ENCODE measurements around the gene MAP3K1.

MAP3K1 gene

DNA sequence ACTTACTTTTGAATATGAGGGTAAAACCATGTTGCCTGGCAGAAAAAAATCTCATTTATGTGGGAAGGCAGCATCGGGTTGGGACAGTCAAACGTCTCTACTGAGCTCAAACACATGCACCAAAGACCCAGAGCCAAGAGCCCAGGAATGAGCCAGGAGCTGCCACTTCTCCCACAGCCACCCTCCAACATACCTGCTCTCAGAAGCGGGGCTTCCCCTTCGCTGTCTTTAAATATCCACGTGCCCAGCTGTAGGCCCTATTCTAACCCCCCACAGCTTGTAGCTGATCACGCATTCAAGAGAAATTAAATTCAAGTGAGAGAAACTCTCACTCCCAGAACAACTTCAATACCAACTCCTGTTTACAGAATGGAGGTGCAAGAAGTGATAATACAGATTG is 42.6 kb upstream of the MAP3K1 start:
- Histone ChIP-seq H3K4me3 (ENCODE audit: low read depth, low read length) (no peak overlapping the region), H3K27ac (ENCODE audit: extremely low read depth, low read depth, low read length) (no peak overlapping the region), H3K36me3 (ENCODE audit: control insufficient read depth in 2 of 2, insufficient read depth in 1 of 2, low read length in 2 of 2) (no peaks in the 10 kb centered on the region), H3K9me3 (ENCODE audit: control insufficient read depth, insufficient read depth, low read depth, low read length) (no peaks in the 10 kb centered on the region), H3K4me1 (ENCODE audit: control insufficient read depth, insufficient read depth, low read length) (no peaks in the 10 kb centered on the region)
- POLR2A ChIA-PET, result no interaction called here
- TF ChIP-seq ZBTB21 (tag by site-specific recombination; IDR thresholded peaks at IDR 0.05) (no peak), ZNF146 (tag by site-specific recombination; IDR thresholded peaks at IDR 0.05) (no peak), HOXA7 (CRISPR knock-in tag; IDR thresholded peaks at IDR 0.05; ENCODE audit: borderline replicate concordance) (no peak), ZBTB20 (tag by site-specific recombination; IDR thresholded peaks at IDR 0.05) (no peak), ZNF248 (tag by site-specific recombination; IDR thresholded peaks at IDR 0.05) (no peak), ZNF214 (tag by site-specific recombination; IDR thresholded peaks at IDR 0.05; ENCODE audit: borderline replicate concordance) (no peak), ZNF596 (tag by site-specific recombination; IDR thresholded peaks at IDR 0.05) (no peak), ZNF19 (tag by site-specific recombination; IDR thresholded peaks at IDR 0.05; ENCODE audit: low read depth) (no peak), ZNF2 (tag by site-specific recombination; IDR thresholded peaks at IDR 0.05) (no peak), ZNF350 (tag by site-specific recombination; IDR thresholded peaks at IDR 0.05) (no peak), ZNF302 (tag by site-specific recombination; IDR thresholded peaks at IDR 0.05; ENCODE audit: low read depth) (no peak), ZNF292 (tag by site-specific recombination; IDR thresholded peaks at IDR 0.05; ENCODE audit: borderline replicate concordance, low read depth) (no peak), ZNF140 (tag by site-specific recombination; IDR thresholded peaks at IDR 0.05) (no peak), ZNF274 (IDR thresholded peaks at IDR 0.05; ENCODE audit: low read length) (no peak), ZNF274 (tag by site-specific recombination; IDR thresholded peaks at IDR 0.05; ENCODE audit: borderline replicate concordance) (no peak), ZNF530 (tag by site-specific recombination; IDR thresholded peaks at IDR 0.05; ENCODE audit: low read depth) (no peak), ZBTB48 (tag by site-specific recombination; IDR thresholded peaks at IDR 0.05) (no peak)
- TF ChIP-seq, protein P1, sequence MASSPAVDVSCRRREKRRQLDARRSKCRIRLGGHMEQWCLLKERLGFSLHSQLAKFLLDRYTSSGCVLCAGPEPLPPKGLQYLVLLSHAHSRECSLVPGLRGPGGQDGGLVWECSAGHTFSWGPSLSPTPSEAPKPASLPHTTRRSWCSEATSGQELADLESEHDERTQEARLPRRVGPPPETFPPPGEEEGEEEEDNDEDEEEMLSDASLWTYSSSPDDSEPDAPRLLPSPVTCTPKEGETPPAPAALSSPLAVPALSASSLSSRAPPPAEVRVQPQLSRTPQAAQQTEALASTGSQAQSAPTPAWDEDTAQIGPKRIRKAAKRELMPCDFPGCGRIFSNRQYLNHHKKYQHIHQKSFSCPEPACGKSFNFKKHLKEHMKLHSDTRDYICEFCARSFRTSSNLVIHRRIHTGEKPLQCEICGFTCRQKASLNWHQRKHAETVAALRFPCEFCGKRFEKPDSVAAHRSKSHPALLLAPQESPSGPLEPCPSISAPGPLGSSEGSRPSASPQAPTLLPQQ (tag by site-specific recombination; IDR thresholded peaks at IDR 0.05), result no peak
- TF ChIP-seq, protein P2, sequence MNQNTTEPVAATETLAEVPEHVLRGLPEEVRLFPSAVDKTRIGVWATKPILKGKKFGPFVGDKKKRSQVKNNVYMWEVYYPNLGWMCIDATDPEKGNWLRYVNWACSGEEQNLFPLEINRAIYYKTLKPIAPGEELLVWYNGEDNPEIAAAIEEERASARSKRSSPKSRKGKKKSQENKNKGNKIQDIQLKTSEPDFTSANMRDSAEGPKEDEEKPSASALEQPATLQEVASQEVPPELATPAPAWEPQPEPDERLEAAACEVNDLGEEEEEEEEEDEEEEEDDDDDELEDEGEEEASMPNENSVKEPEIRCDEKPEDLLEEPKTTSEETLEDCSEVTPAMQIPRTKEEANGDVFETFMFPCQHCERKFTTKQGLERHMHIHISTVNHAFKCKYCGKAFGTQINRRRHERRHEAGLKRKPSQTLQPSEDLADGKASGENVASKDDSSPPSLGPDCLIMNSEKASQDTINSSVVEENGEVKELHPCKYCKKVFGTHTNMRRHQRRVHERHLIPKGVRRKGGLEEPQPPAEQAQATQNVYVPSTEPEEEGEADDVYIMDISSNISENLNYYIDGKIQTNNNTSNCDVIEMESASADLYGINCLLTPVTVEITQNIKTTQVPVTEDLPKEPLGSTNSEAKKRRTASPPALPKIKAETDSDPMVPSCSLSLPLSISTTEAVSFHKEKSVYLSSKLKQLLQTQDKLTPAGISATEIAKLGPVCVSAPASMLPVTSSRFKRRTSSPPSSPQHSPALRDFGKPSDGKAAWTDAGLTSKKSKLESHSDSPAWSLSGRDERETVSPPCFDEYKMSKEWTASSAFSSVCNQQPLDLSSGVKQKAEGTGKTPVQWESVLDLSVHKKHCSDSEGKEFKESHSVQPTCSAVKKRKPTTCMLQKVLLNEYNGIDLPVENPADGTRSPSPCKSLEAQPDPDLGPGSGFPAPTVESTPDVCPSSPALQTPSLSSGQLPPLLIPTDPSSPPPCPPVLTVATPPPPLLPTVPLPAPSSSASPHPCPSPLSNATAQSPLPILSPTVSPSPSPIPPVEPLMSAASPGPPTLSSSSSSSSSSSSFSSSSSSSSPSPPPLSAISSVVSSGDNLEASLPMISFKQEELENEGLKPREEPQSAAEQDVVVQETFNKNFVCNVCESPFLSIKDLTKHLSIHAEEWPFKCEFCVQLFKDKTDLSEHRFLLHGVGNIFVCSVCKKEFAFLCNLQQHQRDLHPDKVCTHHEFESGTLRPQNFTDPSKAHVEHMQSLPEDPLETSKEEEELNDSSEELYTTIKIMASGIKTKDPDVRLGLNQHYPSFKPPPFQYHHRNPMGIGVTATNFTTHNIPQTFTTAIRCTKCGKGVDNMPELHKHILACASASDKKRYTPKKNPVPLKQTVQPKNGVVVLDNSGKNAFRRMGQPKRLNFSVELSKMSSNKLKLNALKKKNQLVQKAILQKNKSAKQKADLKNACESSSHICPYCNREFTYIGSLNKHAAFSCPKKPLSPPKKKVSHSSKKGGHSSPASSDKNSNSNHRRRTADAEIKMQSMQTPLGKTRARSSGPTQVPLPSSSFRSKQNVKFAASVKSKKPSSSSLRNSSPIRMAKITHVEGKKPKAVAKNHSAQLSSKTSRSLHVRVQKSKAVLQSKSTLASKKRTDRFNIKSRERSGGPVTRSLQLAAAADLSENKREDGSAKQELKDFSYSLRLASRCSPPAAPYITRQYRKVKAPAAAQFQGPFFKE (tag by site-specific recombination; IDR thresholded peaks at IDR 0.05; ENCODE audit: borderline replicate concordance), result no peak
- TF ChIP-seq, protein P3, sequence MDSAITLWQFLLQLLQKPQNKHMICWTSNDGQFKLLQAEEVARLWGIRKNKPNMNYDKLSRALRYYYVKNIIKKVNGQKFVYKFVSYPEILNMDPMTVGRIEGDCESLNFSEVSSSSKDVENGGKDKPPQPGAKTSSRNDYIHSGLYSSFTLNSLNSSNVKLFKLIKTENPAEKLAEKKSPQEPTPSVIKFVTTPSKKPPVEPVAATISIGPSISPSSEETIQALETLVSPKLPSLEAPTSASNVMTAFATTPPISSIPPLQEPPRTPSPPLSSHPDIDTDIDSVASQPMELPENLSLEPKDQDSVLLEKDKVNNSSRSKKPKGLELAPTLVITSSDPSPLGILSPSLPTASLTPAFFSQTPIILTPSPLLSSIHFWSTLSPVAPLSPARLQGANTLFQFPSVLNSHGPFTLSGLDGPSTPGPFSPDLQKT (IDR thresholded peaks at IDR 0.05; ENCODE audit: borderline replicate concordance, low read depth, low read length), result no peak
- CTCF ChIA-PET, result no interaction called here
